ENCODE data around the gene BCAP31. TPM values are rescaled to one million over a fixed set of nuclear protein-coding genes. Genes with fewer than 3 reads are reported as not detected.
A peak's percentile ranks its signal among the peaks of the same experiment; 100 is the strongest.
"Not testable (repeated sequence)": the region's sequence is repeated elsewhere in the genome, so short reads cannot be mapped to it uniquely, and the experiment has no call there.

Gene BCAP31
- total RNA-seq, 1 donor from 2014 or later, result 108 TPM

GRCh38 chrX:153736071-153736820, 12.1 kb upstream of the BCAP31 start:
- DNase-seq (ENCODE audit: low spot score) (no peak), ATAC-seq (no peak)

DNA sequence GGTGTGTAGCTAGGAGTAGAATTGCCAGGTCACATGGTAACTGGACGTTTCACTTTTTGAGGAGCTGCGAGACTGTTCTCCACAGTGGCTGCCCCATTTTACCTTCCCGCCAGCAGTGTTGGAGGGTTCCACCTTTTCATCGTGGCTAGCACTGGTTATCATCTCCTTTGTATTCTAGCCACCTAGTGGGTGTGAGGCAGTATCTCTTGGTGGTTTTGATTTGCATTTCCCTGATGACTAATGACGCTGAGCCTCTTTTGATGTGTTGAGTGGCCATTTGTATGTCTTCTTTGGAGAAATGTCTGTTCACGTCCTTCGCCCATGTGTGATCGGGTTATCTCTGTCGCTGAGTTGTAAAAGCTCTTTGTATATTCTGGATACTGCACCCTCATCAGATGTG, 11.1 kb upstream of the BCAP31 start:
- ATAC-seq (no peak), DNase-seq (ENCODE audit: low spot score) (no peak)

DNA sequence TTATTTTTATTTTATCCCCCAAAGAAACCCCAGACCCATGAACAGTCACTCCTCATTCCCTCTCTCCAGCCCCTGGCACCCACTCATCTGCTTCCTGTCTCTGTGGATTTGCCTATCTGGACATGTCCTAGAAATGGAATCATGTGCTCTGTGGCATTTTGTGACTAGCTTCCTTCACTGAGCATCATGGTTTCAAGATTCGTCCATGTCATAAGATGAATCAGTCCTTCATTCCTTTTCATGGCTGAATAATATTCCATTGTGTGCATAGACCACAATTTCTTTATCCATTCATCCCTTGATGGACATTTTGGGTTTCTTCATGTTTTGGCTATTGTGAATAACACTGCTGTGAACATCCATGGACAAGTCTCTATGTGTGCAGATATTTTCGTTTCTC, 10.7 kb upstream of the BCAP31 start:
- DNase-seq (ENCODE audit: low spot score) (no peak), ATAC-seq (no peak)

DNA sequence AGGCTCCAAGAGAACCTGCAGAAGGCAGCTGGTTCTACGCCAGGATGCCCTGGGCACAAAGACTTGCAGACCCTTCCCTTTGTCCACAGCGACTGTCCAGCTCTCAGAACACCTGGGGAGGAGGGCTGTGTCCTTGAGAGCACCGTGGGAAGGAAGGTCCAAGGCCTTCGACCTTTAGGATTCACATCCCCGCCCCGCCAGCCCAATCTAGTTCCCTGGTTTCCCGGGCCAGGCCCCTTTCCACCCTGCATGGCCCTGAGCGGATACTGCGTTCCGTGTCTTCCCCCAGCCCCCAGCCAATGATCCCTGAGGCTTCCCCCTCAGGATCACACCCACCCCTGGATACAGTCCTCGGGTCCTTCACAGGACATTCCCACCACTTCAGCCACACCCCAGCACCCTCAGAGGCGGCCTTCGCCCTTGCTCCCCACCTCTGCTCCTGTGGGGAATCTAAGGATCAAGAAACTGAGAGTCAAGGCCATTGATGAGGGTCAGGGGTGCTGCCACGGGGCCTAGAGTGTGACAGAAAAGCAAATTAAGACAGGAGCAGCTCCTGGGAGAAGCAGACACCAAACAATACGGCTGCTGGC, 9.6 kb upstream of the BCAP31 start:
- DNase-seq (ENCODE audit: low spot score) (no peak), ATAC-seq (no peak)

- DNase-seq (ENCODE audit: low spot score), result no peak
These were observed 8.2 kb upstream of the BCAP31 start for GRCh38 chrX:153732401-153732800.

GRCh38 chrX:153731845-153732215, 7.6 kb upstream of the BCAP31 start:
- DNase-seq (ENCODE audit: low spot score) (no peak), ATAC-seq (no peak)

More at GRCh38 chrX:153732401-153732800, 8.2 kb upstream of the BCAP31 start:
- no peak for ATAC-seq

DNA sequence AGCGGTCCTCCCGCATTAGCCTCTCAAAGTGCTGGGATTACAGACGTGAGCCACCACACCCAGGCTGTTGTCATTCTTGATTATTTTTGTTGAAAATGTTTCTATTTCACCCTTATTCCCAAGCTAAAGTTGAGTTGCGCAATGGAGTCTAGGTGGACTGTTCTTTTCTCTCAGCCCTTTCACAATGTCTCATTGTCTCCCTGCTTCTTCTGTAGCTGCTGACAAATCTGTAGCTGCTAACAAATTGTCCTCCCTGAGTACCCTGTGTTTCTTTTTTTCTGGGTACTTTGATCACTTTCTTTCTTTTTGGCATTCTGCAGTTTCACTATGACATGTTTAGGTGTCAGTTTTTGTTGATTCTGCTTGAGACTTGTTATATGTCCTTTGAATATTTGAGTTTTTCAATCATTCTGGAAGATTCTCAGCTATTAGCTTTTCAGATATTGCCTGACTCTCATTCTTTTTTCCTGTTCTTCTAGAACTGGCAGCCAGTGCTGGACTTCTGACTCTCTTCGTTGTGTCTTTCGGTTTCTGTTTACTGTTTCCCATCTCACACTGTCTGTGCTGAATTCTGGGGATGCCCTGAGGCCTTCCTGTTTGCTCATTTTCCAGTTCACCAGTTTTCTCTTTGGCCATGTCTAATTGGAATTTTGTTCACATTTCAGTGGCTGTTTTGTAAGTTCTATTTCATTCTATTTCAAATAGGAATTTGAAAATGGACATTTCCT, 7.1 kb upstream of the BCAP31 start:
- ATAC-seq (no peak), DNase-seq (ENCODE audit: low spot score) (no peak)

DNA sequence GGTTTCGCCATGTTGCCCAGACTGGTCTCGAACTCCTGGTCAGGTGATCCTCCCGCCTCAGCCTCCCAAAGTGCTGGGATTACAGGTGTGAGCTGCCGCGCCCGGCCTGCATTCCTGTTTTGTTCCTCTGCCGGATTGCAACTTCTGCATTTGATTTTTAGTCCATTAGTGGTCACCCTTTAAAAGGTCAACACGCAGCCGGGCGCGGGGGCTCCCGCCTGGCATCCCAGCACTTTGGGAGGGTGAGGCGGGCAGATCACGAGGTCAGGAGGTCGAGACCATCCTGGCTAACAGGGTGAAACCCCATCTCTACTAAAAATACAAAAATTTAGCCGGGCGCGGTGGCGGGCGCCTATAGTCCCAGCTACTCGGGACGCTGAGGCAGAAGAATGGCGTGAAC, 5.9 kb upstream of the BCAP31 start:
- not testable (repeated sequence) for DNase-seq (ENCODE audit: low spot score); ATAC-seq

DNA sequence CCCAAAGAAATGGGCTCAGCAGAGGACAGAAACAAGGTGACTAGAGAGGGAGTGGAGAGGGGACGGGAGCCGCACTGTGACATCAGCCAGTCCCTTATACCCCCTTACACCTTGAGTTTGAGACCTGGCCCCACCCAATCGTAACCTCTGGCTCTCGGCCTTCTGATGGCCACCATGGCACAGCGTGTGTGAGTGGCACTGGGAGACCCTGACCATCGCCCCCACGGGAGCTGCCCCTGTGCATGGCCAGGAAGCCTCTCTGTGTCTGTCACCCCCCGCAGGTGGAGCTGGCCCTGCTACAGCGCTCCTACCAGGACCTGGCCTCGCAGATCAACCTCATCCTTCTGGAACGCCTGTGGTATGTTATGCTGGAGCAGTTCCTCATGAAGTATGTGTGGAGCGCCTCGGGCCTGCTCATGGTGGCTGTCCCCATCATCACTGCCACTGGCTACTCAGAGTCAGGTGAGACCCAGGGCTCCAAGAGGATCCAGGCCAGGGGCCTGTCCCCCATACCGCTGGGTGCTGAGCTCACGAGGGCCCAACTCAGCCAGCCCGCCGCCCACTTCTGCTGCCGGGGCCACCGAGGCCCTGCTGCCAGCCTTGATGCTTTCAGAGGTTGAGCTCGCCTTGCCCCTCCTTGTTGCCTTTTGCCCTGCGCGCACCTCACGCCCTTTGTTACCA, 4.9 kb upstream of the BCAP31 start:
- DNase-seq (ENCODE audit: low spot score), result no peak
- ATAC-seq, result no peak

- ATAC-seq (no peak), DNase-seq (ENCODE audit: low spot score) (no peak)
These were observed 3.9 kb upstream of the BCAP31 start for GRCh38 chrX:153728095-153728494.

GRCh38 chrX:153727123-153727931, 3.1 kb upstream of the BCAP31 start:
- DNase-seq (ENCODE audit: low spot score), result peak; percentile 82
- peak; percentile 37 for ATAC-seq

DNA sequence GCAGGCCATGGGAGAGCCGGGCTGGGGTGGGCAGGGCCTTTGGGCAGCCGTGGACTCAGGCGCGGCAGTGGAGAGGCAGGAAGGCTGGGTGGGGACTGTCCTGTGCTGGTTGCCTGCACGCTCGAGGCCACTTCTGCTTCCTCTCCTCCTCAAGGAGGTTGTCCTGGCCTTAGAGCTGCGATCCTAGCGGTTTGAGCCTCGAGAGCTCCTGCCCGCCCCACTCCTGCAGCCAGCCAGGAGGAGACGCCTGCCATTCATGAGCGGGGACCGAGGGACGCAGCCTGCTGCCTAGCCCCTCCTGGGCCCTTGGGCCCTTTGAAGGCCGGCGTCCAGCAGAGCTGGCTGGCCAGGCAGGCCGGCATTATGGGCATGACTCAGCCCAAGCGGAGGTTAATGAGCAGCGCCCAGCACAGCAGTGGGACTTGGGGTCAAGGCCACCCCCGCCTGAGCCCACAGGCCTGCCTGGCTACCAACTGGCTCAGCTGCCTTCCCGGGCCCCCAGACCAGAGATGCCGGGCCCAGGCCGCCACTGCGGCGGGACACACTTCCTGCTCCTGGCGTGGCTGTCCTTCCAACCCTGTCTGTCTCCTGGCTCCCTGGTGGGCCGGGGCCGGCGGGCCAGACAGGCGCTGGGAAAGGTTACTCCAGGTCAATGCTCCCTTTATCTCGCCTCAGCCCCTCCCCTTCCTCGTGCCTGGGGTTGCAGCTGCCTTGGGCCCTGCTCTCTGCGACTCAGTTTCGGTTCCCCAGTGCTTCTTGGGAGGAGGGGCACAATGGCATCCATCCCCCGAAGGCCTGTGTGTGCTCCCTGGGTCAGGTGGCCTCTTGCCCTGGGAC, 2.3 kb upstream of the BCAP31 start:
- peak; percentile 10 for ATAC-seq
- DNase-seq (ENCODE audit: low spot score), result peak; percentile 65

- no peak for DNase-seq (ENCODE audit: low spot score)
- ATAC-seq, result no peak
These were observed 1.7 kb upstream of the BCAP31 start for GRCh38 chrX:153725832-153726285.

GRCh38 chrX:153725039-153725831, 1.0 kb upstream of the BCAP31 start:
- ATAC-seq (peak; percentile 3), DNase-seq (ENCODE audit: low spot score) (no peak)

DNA sequence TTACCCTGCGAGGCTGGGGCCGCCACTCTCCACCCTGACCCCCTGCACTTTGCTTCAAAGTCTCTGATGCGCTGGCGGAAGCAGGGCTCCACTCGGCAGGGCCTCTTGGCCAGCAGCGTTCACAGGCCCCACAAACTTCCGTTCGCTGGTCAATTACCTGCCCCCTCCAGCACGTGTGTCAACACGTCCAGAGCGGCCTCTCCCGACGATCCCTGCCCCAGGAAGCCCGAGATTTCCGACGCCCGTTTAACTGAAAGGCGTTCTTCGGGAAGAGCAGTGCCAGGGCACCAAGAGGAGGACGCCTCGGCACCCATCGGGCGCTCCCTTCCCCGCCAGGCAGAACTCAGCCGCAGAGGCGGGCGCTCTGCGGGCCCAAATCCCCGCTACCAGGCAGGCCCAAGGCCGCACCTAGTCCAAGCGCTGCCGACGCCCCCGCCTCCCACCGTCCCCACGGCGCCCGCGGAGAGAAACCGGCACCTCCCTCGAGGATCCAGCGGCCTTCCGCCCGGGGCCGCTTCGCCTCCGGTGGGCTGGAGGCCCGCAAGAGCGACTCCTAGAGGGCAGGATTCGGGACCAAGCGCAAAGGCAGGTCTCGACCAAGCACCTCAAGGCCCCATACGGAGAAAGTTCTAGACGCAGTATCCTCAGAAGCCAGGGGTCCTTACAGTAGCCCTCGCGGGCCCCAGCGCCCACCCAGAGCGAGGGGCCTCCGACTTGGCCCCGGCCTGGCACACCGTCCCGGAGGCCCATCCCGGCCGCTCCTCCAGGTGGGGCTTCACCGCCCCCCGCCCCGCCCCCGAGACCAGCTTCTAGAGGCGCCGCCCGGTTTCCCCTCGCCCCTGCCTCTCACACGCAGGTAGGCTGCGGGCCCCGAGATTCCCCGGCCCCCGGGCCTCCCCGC, 586 bp downstream of the BCAP31 start:
- ATAC-seq, result peak; percentile 6
- DNase-seq (ENCODE audit: low spot score), result peak; percentile 68

GRCh38 chrX:153722704-153723350, 1.4 kb downstream of the BCAP31 start:
- ATAC-seq (no peak), DNase-seq (ENCODE audit: low spot score) (no peak)

DNA sequence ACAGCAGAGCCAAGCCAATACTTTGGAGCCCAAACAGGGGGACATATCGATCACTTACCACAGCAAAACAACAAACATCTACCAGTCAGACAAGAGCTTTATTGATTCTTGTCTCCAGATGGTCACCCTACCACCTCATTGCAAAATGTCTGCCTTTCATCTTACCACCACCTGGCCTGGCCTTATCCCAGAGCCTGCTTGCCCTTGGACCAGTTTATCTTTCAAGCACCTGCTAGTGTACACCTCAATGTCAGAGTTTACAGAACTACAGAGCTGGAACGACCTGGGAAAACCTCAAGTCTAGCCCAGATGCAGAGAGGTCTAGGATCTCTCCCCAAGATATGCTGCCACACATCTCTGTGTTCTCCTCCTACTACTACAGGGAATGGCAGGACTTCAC, 4.5 kb downstream of the BCAP31 start:
- DNase-seq (ENCODE audit: low spot score) (no peak), ATAC-seq (no peak)
